AG04450 (cell line): ENCODE measurements around the gene TK2. TPM values are rescaled to one million over a fixed set of nuclear protein-coding genes. Genes with fewer than 3 reads are reported as not detected.

Experiments used
- CTCF ChIA-PET: fragments of 300-600, 350-600 bp; formaldehyde crosslinking; extraction: SDS; loops from one replicate; lab custom pipeline; 2022; ENCODE audit warnings: antibody characterized with exemption, inconsistent platforms; lab: Charles Lee
- POLR2A ChIA-PET: fragments of 350-600 bp; formaldehyde crosslinking; extraction: SDS; loops from one replicate; lab custom pipeline; 2021; ENCODE audit warnings: antibody characterized with exemption, inconsistent platforms; lab: Yijun Ruan, JAX
- DNase-seq: peaks from one replicate; pipeline ENCODE4 v3.0.0-alpha.2; 2011; ENCODE audit warnings: low read depth, low spot score
- H3K27ac ChIP-seq: one replicate; pipeline ENCODE4 v1.5.1; 2012; ENCODE audit warnings: low read depth, low read length, control low read depth
- H3K27me3 ChIP-seq: one replicate; pipeline ENCODE4 v1.6.0; 2012; ENCODE audit warnings: low read length; ENCODE audit not compliant: control insufficient read depth, insufficient read depth
- H3K4me3 ChIP-seq: 2 replicates; pipeline ENCODE4 v1.5.1; 2011; ENCODE audit warnings: mild to moderate bottlenecking, low read depth, low read length, control low read depth
- H3K9me3 ChIP-seq: 2 replicates; pipeline ENCODE4 v1.5.1; 2012; ENCODE audit warnings: low read length; ENCODE audit not compliant: control insufficient read depth, insufficient read depth
- CTCF ChIP-seq: IDR thresholded peaks from 2 replicates; pipeline ENCODE4 v1.5.1; 2011; ENCODE audit warnings: low read depth, low read length, control low read depth, inconsistent platforms
- polyA plus RNA-seq: library from polyadenylated mRNA; depleted of rRNA; stranded (reverse); fragments of >200 nt; gene quantifications from 2 replicates; pipeline ENCODE4 v1.2.3, GENCODE V29; 2011

Gene TK2
- polyA plus RNA-seq, 1 experiment: 34.2 TPM

GRCh38 chr16:66566051-66566901 is 16.4 kb upstream of the TK2 start, which contains the start of gene CMTM1:
Gene CMTM1 (plus strand): TSS chr16:66566439. CDS start chr16:66566514, 75 bp downstream.
- H3K9me3 ChIP-seq: no peaks in the 10 kb centered on the region; the same call in 1 of the 2 replicates
- H3K27me3 ChIP-seq: no peaks in the 10 kb centered on the region
- CTCF ChIA-PET: no interaction called here
- POLR2A ChIA-PET: no interaction called here
- no peak for TF ChIP-seq CTCF
- no peak within 1 kb of the TSS for H3K4me3 ChIP-seq
- no peak within 1 kb of the TSS for H3K27ac ChIP-seq
- DNase-seq: no peak

- Histone ChIP-seq H3K9me3 (no peaks in the 10 kb centered on the region; the same call in 1 of the 2 replicates), H3K4me3 (no peak overlapping the region), H3K27ac (no peak overlapping the region), H3K27me3 (no peaks in the 10 kb centered on the region)
- POLR2A ChIA-PET: interaction anchor here (1.2 kb wide), 1 partner anchor 11 kb away, joined by 3 read pairs; the partner anchor contains the start of gene CKLF
- no peak for DNase-seq
- CTCF ChIA-PET: interaction anchor here (0.6 to 2.3 kb wide), 5 partner anchors 45 to 326 kb away, joined by 3 to 8 read pairs (median 4); no protein-coding TSS in a partner anchor
- TF ChIP-seq CTCF: no peak
These were observed 13.8 kb upstream of the TK2 start for GRCh38 chr16:66563574-66564334.

- ChIA-PET POLR2A (no interaction called here), CTCF (interaction anchor here (1.1 to 2.3 kb wide), 5 partner anchors 8 to 310 kb away, joined by 3 to 8 read pairs (median 4); no protein-coding TSS in a partner anchor)
- Histone ChIP-seq H3K27me3 (no peaks in the 10 kb centered on the region), H3K4me3 (no peak overlapping the region), H3K27ac (no peak overlapping the region), H3K9me3 (no peaks in the 10 kb centered on the region; the same call in 1 of the 2 replicates)
- no peak for DNase-seq
- no peak for TF ChIP-seq CTCF
These were observed 13.1 kb upstream of the TK2 start for GRCh38 chr16:66562986-66563385.

GRCh38 chr16:66562409-66562808 is 12.5 kb upstream of the TK2 start:
- Histone ChIP-seq H3K27ac (no peak overlapping the region), H3K27me3 (no peaks in the 10 kb centered on the region), H3K4me3 (no peak overlapping the region), H3K9me3 (no peaks in the 10 kb centered on the region; the same call in 1 of the 2 replicates)
- no peak for TF ChIP-seq CTCF
- ChIA-PET POLR2A (no interaction called here), CTCF (interaction anchor here (0.8 to 2.3 kb wide), 7 partner anchors 8 to 310 kb away, joined by 3 to 8 read pairs (median 3); no protein-coding TSS in a partner anchor)
- no peak for DNase-seq
